Epithelial cell of esophagus (primary cell): ENCODE results near the gene LCN6.
A peak's percentile ranks its signal among the peaks of the same experiment; 100 is the strongest.
"Not testable (repeated sequence)": the region's sequence is repeated elsewhere in the genome, so short reads cannot be mapped to it uniquely, and the experiment has no call there.

Experiments
- DNase-seq: peaks from one replicate; pipeline ENCODE4 v3.0.0; 2010; ENCODE audit warnings: low read depth
- H3K4me3 ChIP-seq: 2 replicates; pipeline ENCODE4 v1.5.1; 2011; ENCODE audit warnings: mild to moderate bottlenecking, low read length, control low read depth
- TF ChIP-seq, protein P1 (sequence below): IDR thresholded peaks from 2 replicates; pipeline ENCODE4 v1.5.1; 2011; ENCODE audit warnings: low read depth, mild to moderate bottlenecking, low read length, control low read depth, inconsistent platforms; ENCODE audit not compliant: insufficient read depth; ENCODE audit errors: missing control alignments

The LCN6 gene

DNA sequence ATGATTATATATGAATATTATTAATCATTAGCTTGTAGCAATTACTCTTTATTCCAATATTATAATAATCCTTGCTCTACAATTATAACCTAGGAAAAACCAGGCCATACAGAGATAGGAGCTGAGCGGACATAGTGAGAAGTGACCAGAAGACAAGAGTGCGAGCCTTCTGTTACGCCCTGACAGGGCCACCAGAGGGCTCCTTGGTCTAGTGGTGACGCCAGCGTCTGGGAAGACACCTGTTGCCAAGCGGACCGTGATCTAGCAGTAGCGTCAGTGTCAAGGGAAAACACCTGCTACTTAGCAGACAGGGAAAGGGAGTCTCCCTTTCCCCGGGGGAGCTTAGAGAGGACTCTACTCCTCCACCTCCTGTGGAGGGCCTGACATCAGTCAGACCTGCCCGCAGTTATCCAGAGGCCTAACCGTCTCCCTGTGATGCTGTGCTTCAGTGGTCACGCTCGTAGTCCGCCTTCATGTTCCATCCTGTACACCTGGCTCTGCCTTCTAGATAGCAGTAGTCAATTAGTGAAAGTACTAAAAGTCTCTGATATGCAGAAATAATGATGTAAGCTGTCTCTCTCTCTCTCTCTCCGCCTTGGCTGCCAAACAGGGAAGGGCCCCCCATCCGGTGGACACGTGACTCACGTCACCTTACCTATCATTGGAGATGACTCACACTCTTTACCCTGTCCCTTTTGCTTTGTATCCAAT is 18.2 kb upstream of the LCN6 start:
- TF ChIP-seq, protein P1, sequence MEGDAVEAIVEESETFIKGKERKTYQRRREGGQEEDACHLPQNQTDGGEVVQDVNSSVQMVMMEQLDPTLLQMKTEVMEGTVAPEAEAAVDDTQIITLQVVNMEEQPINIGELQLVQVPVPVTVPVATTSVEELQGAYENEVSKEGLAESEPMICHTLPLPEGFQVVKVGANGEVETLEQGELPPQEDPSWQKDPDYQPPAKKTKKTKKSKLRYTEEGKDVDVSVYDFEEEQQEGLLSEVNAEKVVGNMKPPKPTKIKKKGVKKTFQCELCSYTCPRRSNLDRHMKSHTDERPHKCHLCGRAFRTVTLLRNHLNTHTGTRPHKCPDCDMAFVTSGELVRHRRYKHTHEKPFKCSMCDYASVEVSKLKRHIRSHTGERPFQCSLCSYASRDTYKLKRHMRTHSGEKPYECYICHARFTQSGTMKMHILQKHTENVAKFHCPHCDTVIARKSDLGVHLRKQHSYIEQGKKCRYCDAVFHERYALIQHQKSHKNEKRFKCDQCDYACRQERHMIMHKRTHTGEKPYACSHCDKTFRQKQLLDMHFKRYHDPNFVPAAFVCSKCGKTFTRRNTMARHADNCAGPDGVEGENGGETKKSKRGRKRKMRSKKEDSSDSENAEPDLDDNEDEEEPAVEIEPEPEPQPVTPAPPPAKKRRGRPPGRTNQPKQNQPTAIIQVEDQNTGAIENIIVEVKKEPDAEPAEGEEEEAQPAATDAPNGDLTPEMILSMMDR: peak; percentile 41
- not testable (repeated sequence) for H3K4me3 ChIP-seq
- peak; percentile 60 for DNase-seq

DNA sequence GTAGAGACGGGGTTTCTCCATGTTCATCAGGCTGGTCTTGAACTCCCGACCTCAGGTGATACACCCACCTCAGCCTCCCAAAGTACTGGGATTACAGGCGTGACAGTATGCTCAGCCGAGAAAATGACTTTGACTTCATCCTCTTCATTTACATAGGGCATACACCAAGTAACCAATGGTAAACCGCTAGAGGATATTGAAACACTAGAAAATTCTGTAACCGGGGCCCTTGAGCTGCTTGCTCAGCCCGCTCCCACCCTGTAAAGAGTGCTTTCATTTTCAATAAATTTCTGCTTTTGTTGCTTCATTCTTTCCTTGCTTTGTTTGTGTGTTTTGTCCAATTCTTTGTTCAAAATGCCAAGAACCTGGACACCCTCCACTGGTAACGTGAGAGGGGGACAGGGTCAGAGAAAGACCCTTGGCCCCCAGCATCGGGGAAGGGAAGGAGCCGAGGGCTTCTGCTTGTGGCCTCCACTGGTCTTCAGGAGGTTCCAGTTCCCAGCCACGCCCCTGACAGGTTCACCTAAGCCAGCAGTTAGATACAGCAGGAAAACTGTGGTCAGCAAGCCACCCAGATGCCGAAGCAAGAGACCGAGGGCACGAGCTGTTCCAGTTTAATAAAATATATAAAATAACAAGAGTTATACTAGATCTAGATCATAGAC is 17.6 kb upstream of the LCN6 start:
- not testable (repeated sequence) for H3K4me3 ChIP-seq, DNase-seq

DNA sequence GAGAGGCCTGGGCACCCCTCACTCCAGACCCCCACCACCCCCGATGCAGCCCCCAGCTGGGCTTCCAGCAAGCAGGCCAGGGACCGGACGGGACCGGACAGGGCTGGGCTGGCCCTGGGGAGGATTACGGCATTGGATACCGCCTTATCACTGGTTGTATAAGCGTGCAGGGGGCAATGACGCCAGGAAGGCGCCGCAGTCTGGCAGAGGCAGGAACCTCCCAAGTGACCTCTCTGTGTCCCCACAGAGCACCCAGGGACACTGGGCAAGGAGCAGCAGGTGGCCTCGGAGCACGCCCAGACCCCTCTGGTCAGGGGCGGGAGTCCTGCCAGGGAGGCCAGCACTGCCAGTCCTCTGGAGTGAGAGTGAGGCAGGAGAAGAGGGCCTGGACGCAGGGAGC is 16.7 kb upstream of the LCN6 start:
- DNase-seq: no peak
- H3K4me3 ChIP-seq: no peak overlapping the region
- TF ChIP-seq, protein P1: no peak

DNA sequence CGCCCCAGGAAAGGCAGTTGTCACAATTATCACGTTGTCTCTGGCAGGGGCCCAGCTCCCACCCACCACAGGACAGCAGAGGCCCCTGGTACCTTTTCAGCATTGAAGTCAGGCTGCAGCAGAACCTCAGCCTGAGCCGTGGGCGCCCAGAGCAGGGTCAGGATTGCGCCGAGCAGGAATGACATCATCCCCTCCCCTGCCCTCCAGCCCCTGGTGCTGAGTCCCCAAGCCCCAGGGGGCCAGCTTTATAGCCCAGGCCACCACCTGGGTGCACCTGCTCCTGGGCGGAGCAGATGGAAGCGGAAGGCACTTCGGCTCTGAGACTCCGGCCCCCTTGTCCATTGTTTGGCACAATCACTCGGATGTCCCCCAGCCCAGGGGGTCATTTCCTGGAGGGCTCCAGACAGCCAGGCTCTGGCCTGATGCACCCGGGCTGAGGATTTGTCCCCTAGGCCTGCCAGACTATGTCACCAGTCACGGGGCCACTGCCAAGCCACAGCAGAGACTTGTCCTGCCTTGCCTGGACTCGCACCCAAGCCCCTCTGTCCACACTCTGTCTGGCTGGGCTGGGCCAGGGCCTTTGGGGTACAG is 16.1 kb upstream of the LCN6 start, which contains the start of gene LCN15:
Gene LCN15, minus strand, starts transcription at position 218 of the 591 bp plus-strand sequence. Its CDS starts 30 bp downstream, at position 188.
- TF ChIP-seq, protein P1: no peak
- DNase-seq: no peak
- no peak within 1 kb of the TSS for H3K4me3 ChIP-seq

DNA sequence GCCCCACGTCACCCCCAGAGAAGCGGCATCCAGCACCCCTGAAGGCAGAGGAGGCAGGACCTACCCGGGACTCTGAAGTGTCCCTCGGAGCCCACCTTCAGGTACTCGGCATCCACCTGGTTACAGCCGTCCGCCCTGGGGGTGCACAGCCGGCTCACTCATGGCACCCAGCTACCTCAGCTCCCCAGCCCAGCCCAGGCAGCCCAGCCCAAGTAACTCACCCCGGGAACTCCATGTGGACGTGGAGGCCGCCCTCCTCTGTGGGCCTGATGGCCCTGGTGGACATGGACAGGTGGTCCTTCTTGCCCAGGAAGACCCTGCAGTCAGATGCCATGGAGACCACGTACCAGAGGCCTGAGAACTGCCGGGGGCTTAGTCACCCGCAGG is 15.3 kb upstream of the LCN6 start:
- H3K4me3 ChIP-seq: no peak overlapping the region
- DNase-seq: no peak
- TF ChIP-seq, protein P1: no peak

DNA sequence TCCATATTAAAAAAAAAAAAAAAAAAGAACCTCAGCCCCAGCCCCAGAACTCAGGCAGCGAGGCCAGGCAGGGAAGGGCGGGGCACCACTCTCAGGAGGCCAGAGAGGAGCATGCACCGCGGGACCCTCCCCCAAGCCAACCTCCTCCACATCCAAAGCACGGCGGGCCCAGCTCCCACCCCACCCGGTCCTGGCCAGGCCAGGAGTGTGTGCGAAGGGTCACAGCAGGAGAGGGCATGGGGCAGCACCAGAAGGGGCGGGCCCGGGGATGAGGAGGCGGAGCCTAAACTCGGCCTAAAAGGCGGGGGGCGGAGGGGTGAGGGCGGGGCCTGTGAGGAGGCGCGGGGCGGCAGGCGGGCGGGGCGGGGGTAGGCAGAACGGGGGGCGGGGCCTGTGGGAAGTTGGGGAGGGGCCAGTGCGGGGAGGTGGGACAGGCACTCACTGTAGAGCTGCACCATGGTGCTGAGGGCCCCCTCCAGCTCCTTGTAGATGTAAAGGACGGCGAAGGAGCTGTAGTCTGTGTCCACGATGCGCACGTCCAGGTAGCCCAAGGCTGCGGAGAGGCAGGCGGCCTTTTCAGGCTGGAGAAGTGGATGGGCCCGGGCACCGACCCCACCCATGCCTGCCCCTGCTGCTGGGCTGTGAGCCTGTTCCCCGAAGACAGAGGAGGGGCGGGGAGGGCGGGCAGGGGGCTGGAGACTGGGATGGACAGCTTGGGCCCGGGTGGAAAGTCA is 14.8 kb upstream of the LCN6 start:
- peak; percentile 36 for DNase-seq
- no peak overlapping the region for H3K4me3 ChIP-seq
- TF ChIP-seq, protein P1: no peak

DNA sequence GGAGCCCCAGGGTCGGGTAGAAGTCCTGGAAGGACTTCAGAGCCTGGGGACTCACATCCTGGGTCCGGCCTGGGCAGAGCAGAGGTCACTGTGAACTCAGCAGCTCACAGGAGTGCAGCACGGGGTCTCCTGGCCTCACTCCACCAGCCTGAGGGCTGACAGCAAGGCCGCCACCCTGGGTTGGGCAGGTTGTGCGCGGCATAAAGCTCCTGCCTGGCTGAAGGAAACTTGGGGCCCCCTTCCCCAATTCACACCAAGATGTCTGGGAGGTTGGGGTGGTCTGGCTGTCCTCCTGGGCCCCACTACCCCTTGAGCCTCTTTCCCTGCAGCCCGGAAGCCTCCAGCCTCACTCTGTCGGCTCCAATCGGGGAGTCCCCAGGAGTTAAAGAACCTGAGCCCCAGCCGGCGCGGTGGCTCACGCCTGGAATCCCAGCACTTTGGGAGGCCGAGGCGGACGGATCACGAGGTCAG is 13.9 kb upstream of the LCN6 start:
- DNase-seq: no peak

More for the DNA sequence above, 13.9 kb upstream of the LCN6 start:
- H3K4me3 ChIP-seq: no peak overlapping the region
- TF ChIP-seq, protein P1: no peak
